GM03348 (cell line): Measurements from ENCODE around the gene SPATA31E1.

ENCODE experiments used
- DNase-seq: peaks from one replicate; pipeline ENCODE4 v3.0.0; 2012; ENCODE audit warnings: low spot score

Gene SPATA31E1

DNA sequence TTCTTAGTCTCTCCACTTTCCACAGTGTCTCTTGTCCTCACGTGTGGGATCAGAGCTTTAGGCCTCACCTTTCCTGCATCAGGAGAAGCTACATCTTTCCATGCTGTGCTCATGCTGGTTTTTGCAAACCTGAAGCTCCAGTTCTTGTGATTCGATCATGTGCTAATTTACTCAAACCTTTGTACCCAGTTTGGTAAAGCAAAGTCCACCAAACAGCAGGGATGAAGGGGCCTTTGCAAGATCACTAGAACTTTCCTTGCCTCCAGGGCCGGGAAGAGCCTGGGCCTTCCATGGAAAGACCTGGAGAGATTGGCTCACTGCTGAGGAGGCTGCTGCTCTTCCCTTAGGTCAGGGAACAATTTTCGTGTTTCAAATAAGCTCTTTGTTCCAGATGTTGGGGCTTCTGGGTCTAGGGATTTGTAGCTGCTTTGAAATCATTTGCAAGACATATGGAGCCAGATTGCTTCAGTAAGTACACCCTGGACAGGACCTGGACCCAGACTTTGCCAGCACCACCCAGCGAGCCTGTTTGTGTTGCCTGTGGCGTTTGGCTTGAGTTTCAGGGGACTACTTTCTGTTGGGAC lies 18.7 kb upstream of the SPATA31E1 start:
- no peak for DNase-seq

DNA sequence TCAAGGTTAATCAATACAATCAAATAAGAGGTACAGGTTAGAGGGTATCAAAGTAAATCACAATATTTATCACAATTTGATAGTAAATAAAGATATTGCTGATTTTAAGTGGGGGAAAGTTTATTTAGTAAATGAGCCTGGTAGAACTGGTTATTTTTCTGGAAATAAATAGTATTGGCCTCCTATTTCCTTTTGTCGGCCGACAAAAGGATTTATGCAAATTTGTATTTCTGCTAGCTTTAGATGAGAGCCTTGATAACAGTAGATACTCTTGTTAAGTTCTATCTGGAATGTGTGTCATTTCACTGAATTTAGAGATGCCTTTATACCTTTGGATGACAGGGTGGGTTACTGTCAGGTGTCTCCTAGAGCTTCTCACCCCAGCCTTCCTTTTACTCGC lies 17.8 kb upstream of the SPATA31E1 start:
- DNase-seq = no peak

DNA sequence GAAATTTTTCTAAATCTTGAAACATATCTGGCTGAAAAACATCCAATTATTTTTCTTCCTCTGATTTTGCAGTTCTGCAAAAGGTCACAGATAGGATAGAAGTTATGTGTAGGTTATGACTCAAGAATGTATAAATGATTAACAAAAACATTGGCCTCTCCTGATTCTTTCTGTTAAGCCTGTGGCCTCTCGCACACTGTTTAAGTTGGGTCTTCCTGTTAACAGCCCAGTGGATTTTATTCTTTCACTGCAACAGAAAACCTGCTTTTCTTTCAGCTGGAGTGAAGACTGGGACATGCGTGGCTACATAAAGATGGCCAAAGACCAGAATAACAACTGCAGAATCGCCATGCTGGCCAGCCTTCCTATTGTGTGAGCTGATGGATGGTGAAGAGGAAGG lies 17.1 kb upstream of the SPATA31E1 start:
- no peak for DNase-seq

DNA sequence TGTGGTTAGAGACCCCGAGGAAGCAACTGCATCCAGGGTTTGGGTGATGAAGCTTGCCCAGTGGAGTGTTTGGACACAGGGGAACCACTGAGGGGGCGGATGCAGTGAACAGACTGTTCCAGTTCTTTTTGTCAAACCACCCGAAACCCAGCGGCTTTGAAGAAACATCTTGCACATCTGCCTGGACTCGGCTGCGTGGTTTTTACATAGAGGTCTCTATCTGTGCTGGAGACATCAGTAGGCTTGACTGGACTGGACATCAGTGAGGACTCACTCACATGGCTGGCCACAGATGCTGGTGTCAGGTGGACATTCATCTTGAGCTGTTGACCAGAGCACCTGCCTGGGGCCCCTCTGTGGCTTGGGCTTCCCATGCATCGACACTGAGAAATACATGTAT lies 15.3 kb upstream of the SPATA31E1 start:
- DNase-seq = no peak

DNA sequence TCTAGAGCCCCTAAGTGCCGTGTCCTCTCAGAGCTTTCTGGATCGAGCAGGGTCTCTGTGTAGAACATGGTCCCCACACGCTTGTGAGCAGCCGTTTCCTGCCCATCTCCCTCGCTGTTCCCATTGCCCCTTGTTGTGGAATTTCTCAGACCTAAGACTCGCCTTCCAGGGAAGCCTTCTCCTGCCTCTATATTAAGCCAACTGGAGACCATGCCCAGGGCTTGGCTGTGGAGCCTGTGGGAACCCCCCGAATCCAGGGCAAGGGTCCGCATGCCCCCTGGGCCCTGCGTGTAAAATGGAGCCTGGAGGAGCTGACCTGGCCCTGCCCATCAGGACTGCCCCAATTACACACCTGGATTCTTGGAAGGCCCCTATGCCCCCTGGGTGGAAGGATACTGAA lies 14.5 kb upstream of the SPATA31E1 start:
- no peak for DNase-seq

DNA sequence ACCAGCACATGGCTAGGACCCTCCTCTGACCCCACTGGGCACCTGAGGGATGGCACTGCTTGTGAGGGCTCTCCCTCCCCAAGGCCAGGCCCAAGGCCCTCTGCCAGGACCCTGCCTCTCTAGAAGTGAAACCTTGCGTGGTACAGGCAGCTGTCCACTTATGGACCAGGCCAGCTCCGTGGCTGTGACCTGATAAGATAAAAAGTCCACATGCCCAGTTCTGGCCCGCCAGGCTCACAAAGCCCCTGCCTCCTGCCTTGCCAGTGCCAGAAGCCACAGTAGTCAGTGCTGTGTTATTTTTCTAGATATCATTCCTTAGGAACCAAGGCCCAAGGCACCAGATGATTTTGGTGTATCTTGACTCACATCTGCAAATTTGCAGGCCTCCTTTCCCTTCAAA lies 14.0 kb upstream of the SPATA31E1 start:
- DNase-seq = no peak

DNA sequence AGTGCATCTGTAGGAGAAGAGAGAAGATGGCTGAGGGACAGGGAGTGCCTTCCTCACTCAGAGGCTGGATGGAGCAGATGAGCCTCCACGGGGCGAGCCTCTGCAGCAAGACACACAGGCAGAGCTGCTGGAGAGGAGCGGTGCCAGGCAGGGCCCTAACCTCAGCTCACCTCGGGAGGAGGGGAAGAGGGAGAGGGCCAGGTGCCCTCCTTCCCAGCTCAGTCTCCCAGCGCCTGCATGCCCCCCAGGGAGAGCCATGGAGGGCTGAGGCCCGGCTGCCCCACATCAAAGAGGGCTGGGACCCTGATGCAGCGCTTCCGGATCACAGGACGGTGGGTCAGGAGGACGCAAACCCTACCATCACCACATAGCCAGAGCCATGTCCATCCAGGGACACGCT lies 13.6 kb upstream of the SPATA31E1 start:
- DNase-seq = no peak

DNA sequence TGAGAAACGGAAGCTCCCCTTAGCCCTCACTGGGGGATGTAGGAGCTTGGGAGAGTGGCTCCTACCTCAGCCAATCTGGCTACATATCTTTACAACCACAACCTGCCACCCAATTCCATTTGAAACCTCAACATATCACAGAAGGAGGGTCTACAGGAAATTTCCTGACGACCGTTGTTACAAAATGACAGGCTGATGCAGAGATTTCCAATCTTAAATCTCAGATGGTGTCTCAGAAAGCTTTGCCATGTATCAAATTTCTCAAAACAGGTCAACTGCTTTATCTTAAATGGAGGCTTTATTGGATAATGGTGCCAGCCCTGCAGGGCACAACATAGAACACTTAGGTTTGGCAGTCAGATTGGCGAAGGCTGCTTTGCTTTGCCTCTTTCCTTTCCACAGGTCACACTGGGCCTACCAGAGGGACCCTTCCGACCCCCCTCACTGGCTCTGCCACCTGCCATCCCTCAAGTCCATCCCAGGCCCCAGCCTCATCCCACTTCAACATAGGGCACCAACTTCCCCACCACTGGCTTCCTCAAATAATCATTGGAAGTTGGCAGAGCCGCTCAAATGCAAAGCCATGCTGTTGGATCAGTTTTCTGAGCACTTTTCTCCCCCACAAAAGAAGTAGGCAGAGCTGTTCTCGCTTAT lies 11.1 kb upstream of the SPATA31E1 start:
- DNase-seq = no peak

DNA sequence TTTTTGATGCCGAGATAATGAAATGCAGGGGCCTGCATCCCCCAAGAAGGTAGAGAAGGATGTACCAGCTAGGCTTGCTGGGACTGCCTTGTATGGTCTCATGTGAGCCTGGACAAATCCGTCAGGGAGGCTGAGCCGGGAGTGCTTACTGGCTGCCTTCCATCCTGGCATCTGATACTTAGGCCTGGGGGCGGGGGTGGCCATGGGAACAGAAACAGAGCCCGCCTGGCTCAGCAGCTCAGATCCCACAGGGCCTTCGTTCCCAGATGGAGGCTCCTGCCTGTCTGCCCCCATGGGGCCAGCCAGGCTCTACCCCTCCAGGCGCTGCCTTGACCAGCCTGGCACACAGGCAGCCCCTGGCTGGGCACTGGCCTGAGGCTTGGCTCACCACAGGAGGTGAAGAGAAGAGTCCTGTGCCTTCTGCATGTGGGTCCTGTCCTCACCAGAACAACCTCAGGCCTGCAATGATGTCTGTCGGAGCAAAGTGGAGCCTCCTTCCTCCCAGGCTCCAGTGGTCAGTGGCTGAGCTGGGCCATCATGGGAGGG lies 10.5 kb upstream of the SPATA31E1 start:
- DNase-seq = no peak

DNA sequence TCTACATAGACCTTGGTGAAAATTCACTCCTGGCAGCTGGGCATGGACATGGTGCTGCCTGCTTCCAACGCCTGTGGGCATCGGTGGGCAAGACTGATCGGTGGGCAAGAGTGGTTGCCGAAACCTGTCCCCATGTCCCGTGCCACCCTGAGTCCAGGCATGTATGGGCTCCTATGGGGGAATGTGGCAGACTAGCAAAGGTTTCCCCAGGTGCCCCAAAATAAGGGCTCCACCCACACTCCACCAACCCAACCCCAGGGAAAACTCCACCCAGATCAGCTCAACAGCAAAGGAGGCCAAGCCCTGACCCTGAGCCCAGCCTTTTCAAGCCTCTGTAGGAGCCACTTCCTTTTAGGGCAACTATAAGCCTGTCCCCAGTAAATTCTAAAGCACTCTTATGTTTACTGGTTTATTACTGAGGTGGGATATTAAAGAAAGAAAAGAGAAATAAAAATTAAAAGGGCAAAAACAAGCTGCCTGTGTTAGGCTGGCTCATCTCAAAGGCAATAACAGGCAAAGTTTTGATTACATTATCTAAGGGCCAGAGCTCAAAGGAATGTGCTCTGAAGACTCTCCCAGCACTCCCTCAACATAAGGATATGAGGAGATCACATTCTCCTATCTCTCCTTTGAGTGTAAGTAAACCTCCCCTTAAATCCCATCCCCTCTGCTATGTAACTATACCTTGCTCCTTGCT lies 8.9 kb upstream of the SPATA31E1 start:
- no peak for DNase-seq

DNA sequence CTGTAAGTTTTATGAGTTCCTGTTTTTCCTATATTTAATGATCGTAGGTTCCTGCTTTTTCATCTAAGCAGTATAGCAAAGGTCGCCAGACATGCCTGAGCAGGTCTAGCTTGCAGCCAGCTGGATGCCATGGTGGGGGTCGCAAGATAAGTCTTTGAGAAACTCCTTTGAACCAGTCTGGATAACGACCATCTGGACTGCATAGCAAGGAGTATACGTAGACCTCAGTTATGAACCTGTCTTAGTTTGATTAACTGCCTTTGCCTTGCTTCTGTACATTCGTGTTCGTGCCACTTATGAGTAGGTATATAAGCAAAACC lies 8.4 kb upstream of the SPATA31E1 start:
- no peak for DNase-seq

DNA sequence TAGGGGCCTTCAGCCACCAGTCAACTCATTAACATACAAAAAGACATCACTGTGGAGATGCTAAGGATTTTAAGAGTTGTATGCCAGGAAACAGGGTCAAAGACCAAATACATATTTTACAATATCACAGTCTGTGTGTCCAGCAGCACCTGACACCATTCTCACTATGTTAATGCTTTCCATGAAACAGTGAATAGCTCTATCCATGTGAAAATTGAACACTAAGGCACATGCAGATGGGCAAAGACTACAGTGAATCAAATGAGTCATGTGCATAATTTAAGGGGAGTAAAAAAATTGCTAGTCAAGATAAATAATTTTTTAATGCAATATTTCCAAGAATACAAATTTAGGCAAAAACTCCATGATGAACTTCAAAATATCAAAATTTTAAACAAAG lies 7.6 kb upstream of the SPATA31E1 start:
- DNase-seq = no peak

DNA sequence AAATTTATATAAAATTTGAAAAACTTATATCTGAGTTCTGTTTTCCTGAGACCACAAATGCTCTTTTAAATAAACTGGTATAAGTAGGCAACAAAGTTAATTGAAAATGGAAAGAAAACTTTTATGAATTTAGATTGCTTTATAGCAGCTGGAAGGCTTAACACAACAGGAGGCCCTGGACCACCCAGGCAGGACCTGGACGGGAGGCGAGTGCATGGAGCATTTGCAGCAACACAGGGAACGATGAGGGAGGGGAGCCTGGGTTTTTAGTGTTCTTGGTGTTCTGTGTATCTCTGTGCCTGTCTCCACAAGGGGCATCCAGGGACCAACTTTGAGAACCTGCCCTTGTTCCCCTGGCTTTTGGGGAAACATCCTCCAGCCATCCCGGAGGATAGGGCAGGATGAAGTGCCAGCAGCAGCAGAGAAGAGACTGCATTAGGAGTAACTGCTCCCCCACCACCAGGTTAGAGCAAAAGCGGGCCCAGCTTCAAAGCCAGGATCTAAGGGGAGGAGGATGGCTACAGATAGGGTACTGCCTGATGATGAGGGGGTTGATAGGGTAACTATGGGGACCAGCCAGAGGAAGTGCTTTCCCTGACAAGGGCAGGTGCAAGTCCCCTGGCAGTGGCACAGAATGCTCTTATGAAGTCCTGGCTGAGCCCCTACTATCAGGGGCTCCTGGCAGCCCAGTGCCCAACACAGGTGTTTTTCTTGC lies 6.7 kb upstream of the SPATA31E1 start:
- no peak for DNase-seq

DNA sequence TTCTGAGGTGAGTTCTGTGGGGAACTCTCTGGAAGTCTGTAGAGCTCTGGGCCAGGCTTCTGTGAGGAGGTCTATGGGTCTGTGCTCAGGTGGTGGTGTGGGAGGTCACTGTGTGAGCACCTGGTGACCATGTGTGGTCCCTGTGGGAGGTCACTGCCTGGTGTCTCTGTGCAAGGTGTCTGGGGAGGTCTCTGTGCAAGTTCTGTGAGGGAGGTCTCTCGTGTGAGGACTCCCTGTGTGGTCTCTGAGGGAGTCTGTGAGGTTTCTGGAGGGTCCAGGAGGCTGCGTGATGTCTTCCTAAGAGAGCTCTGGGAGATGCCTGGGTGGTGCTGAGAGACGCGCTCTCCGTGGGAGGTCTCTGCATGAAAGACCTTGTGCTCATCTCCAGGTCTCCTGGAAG lies 6.0 kb upstream of the SPATA31E1 start:
- DNase-seq = no peak

DNA sequence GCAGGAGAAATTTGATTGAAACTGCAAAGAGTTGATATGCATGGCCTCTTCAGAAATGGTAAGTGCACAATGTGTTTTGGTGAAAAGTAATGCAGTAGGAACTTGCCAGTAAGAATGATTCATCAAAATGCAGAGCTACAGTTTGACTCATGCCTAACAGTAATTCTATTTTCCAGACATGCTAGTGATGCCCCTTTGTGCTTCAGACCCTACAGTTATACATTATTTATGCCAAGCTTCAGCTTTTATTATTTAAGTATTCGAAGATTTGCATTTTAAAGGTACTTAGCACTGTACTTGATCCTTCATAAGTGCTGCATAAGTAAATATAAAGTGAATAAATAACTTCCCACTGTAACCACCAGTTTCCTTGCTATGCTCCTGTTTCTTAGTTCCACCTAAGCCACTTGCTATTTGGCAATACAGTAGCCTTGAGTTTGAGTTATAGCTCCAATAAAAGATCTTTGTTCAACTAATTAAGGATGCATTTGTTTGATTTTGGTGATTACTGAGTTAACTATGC lies 3.6 kb upstream of the SPATA31E1 start:
- DNase-seq = peak; percentile 69

DNA sequence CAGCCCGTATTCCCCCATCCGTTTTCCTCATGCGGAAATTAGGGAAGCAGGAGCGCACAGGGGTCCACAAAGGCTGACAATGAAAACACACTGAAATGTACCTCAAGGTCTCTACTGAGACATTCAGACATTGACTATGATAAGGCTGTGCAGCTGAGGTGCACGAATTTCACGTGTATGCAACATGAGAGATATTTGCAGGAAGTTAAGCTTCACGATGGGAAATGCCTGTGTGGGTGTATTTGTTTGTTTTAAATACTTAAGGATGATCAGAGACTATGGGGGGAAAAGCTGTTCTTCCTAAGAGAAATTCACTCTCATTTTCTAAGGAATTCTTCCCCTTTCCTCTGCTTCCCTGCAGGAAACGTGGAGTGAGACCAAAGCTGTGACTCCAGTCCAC lies 2.6 kb upstream of the SPATA31E1 start:
- no peak for DNase-seq

DNA sequence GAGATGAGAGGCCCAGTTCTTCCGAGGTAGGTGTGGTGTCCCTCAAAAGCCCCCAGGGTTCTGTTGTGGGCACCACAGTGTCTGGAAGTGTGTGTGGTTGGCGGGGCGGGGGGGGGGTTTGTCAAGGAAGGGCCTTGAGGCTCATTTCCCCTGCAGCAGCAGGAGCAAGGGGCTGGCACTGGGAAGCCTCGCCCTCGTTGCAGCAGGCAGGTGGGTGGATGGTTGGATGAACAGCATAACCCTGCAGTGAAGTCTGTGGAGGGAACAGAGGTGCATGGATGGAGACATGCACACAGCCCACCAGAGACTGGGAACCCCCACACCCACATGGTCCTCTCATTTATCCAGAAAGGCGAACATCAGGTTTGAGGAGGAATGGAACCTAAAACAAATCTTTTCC lies 2.0 kb upstream of the SPATA31E1 start:
- no peak for DNase-seq

DNA sequence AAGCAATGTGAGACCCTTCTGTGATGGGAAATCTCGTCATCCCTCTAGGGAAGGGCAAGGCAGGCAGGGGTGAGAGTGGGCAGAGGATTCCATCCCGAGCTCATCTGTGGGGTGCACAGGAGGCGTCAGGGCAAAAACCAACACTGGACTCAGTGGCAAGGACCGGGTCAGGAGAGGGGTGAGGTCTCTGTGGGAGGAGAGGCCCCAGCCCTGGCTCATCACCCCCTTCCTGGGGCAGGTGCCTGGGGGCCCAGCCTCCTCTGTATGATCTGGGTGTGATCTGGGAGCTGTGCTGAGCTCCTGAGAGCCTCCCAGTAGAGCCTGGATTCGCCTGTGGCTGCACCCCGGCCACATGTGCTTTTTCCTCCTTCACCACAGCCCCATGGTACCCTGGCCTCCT lies 597 bp downstream of the SPATA31E1 start:
- no peak for DNase-seq

DNA sequence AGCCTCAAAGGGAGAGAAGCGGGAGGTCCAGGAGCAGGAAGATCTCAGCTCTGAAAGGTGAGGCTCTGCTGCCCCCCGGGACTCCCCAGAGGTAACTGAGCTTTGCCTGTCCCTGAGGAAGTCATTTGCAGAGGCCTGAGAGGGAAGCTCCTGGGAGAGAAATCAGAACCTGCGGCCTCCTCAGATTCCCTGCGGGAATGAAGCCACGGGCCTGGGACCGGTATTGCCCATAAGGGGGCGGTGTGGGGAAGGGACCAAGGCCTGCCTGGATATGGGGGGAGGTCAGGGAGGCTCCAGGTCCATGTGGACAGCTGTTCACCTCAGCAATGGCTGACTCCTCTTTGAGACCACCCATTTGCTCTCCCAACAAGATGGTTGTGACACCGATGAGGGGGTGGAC lies 1.3 kb downstream of the SPATA31E1 start:
- no peak for DNase-seq

DNA sequence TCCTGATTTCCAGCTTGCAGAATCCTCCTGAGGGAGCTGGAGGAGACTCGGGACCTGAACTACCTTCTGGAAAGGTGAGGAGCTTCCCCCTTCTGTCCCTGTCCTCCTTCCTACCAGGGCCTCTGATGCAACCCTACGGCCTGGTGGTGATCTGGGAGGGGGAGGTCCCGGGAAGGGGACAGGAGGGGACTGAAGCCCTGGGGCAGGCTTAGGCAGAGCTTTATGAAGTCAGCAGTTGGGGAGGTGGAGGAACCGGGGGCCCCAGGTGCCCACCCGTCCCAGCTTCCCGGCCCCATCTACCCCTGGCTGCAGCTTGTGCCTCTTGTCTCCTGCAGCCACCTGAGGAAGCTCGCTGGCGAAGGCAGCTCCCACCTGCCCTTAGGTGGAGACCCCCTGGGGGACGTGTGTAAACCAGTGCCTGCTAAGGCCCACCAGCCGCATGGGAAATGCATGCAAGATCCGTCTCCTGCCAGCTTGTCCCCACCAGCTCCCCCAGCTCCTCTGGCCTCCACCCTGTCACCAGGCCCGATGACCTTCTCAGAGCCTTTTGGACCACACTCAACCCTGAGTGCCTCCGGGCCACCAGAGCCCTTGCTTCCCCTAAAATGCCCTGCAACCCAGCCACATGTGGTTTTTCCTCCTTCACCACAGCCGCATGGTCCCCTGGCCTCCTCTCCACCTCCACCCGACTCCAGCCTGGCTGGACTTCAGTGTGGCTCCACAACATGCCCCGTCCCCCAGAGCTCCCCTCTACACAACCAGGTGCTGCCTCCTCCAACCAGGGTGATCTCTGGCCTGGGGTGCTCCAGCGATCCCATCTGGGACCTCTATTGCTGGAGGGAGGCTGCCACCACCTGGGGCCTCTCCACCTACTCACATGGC lies 2.1 kb downstream of the SPATA31E1 start:
- no peak for DNase-seq

DNA sequence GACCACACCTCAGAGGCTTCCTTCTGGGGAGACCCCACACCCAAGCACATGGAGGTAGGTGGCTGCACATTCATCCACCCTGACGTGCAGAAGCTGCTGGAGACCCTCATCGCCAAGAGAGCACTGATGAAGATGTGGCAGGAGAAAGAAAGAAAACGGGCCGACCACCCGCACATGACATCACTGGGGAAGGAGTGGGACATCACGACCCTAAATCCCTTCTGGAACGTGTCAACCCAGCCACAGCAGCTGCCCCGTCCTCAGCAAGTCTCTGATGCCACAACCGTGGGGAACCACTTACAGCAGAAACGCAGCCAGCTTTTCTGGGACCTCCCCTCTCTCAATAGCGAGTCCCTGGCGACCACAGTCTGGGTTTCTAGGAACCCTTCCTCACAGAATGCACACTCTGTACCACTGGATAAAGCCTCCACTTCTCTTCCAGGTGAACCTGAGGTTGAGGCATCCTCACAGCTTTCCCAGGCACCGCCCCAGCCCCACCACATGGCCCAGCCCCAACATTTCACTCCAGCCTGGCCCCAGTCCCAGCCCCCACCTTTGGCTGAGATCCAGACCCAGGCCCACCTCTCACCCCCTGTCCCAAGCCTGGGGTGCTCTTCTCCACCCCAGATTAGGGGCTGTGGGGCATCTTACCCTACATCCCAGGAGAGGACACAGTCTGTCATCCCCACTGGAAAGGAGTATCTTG lies 3.0 kb downstream of the SPATA31E1 start:
- DNase-seq = no peak
